IMR-90 (cell line): ENCODE data around the gene RSRC2. TPM values are rescaled to one million over a fixed set of nuclear protein-coding genes. Genes with fewer than 3 reads are reported as not detected.

Experiments
- ATAC-seq: fragments of 200-7000 bp; cut with Tn5 transposase; 2 replicates; pipeline ENCODE4 v1.9.1; 2020; ENCODE audit warnings: low read depth, mild to moderate bottlenecking, moderate library complexity
- BruUV-seq: library from RNA; stranded (reverse); fragments of 400-500 nt; replicated peaks from 2 replicates; lab custom pipeline; 2021; lab: Mats Ljungman, UMichigan
- CTCF ChIA-PET: fragments of 300-600 bp; formaldehyde crosslinking; extraction: SDS; loops from one replicate; lab custom pipeline; 2021; ENCODE audit warnings: antibody characterized with exemption; lab: Yijun Ruan, JAX
- POLR2A ChIA-PET: fragments of 300-600 bp; sonication (Branson Sonifier 250); formaldehyde crosslinking; loops from one replicate; lab custom pipeline; 2022; ENCODE audit warnings: antibody characterized with exemption; ENCODE audit not compliant: unreplicated experiment; lab: Charles Lee
- DNase-seq: peaks from one replicate; pipeline ENCODE4 v3.0.0; 2013
- H2AFZ ChIP-seq: replicated peaks from 2 replicates; pipeline ENCODE3; 2013; ENCODE audit warnings: low read length, mild to moderate bottlenecking; ENCODE audit not compliant: poor library complexity
- H2AK5ac ChIP-seq: 2 replicates; pipeline ENCODE4 v1.6.1; 2013; ENCODE audit warnings: low read depth, low read length, inconsistent platforms
- H2AK9ac ChIP-seq: replicated peaks from 2 replicates; pipeline ENCODE3; 2013; ENCODE audit warnings: mild to moderate bottlenecking, low read depth, low read length, moderate library complexity; ENCODE audit not compliant: poor library complexity
- H2BK120ac ChIP-seq: 2 replicates; pipeline ENCODE4 v1.6.1; 2013; ENCODE audit warnings: low read depth, low read length, inconsistent platforms
- H2BK15ac ChIP-seq: 3 replicates; pipeline ENCODE4 v1.6.1; 2013; ENCODE audit warnings: low read depth, low read length, inconsistent platforms
- H2BK20ac ChIP-seq: 2 replicates; pipeline ENCODE4 v1.6.1; 2013; ENCODE audit warnings: low read depth, mild to moderate bottlenecking, inconsistent platforms, low read length, moderate library complexity
- H2BK5ac ChIP-seq: 2 replicates; pipeline ENCODE4 v1.6.1; 2013; ENCODE audit warnings: mild to moderate bottlenecking, low read depth, low read length, inconsistent platforms; ENCODE audit not compliant: poor library complexity, severe bottlenecking
- H3K14ac ChIP-seq: replicated peaks from 2 replicates; pipeline ENCODE4 v1.6.1; 2013; ENCODE audit warnings: low read depth, low read length, inconsistent platforms
- H3K18ac ChIP-seq: 2 replicates; pipeline ENCODE4 v1.6.1; 2013; ENCODE audit warnings: low read depth, low read length, control low read depth
- H3K23ac ChIP-seq: 2 replicates; pipeline ENCODE4 v1.6.1; 2013; ENCODE audit warnings: low read depth, low read length, inconsistent platforms
- H3K27ac ChIP-seq: 2 replicates; pipeline ENCODE4 v1.5.1; 2013; ENCODE audit warnings: mild to moderate bottlenecking, control low read depth, low read length; ENCODE audit not compliant: insufficient read depth
- H3K27me3 ChIP-seq: 2 replicates; pipeline ENCODE4 v1.6.1; 2013; ENCODE audit warnings: low read length; ENCODE audit not compliant: control insufficient read depth, insufficient read depth
- H3K36me3 ChIP-seq: 2 replicates; pipeline ENCODE4 v1.6.1; 2013; ENCODE audit warnings: low read length, mixed read lengths; ENCODE audit not compliant: control insufficient read depth, insufficient read depth
- H3K4ac ChIP-seq: 2 replicates; pipeline ENCODE4 v1.6.1; 2013; ENCODE audit warnings: low read depth, low read length, inconsistent platforms
- H3K4me1 ChIP-seq: 2 replicates; pipeline ENCODE4 v1.6.1; 2013; ENCODE audit warnings: low read length, mixed read lengths; ENCODE audit not compliant: control insufficient read depth, insufficient read depth
- H3K4me2 ChIP-seq: 2 replicates; pipeline ENCODE4 v1.6.1; 2013; ENCODE audit warnings: low read depth, mild to moderate bottlenecking, control low read depth, low read length, moderate library complexity
- H3K4me3 ChIP-seq: 2 replicates; pipeline ENCODE4 v1.5.1; 2013; ENCODE audit warnings: low read depth, mild to moderate bottlenecking, control low read depth, low read length, moderate library complexity; ENCODE audit not compliant: insufficient read depth
- H3K56ac ChIP-seq: 2 replicates; pipeline ENCODE4 v1.6.1; 2013; ENCODE audit warnings: low read length, inconsistent platforms; ENCODE audit not compliant: insufficient read depth; ENCODE audit errors: extremely low read depth
- H3K79me1 ChIP-seq, 2 experiments: 2 replicates each; pipeline ENCODE4 v1.6.1; 2013; ENCODE audit warnings: low read length in 2 of 2, inconsistent platforms in 1 of 2, low read depth in 1 of 2
- H3K9ac ChIP-seq: 2 replicates; pipeline ENCODE4 v1.6.1; 2013; ENCODE audit warnings: low read depth, low read length, control low read depth
- H3K9me1 ChIP-seq: 2 replicates; pipeline ENCODE4 v1.6.1; 2013; ENCODE audit warnings: low read length, inconsistent platforms; ENCODE audit not compliant: insufficient read depth
- H3K9me3 ChIP-seq: 2 replicates; pipeline ENCODE4 v1.6.1; 2013; ENCODE audit warnings: low read length; ENCODE audit not compliant: control insufficient read depth, insufficient read depth
- H4K20me1 ChIP-seq: 2 replicates; pipeline ENCODE4 v1.6.1; 2013; ENCODE audit warnings: low read length, inconsistent platforms; ENCODE audit not compliant: insufficient read depth
- H4K5ac ChIP-seq: 2 replicates; pipeline ENCODE4 v1.6.1; 2013; ENCODE audit warnings: mild to moderate bottlenecking, low read depth, low read length, control low read depth
- H4K8ac ChIP-seq, 2 experiments: 2 replicates each; pipeline ENCODE4 v1.6.1; 2013; ENCODE audit warnings: low read depth in 2 of 2, low read length in 2 of 2, control low read depth in 1 of 2, inconsistent platforms in 1 of 2
- H4K91ac ChIP-seq: 2 replicates; pipeline ENCODE4 v1.6.1; 2013; ENCODE audit warnings: low read depth, low read length, inconsistent platforms; ENCODE audit not compliant: insufficient read depth
- CHD1 ChIP-seq: IDR thresholded peaks from 2 replicates; pipeline ENCODE4 v1.6.1; 2012; ENCODE audit warnings: low read depth, low read length, improper control_type of control experiment
- MAZ ChIP-seq: IDR thresholded peaks from 2 replicates; pipeline ENCODE4 v1.6.1; 2012; ENCODE audit warnings: low read depth, mild to moderate bottlenecking, low read length, improper control_type of control experiment, moderate library complexity, borderline replicate concordance
- POLR2A ChIP-seq: IDR thresholded peaks from 2 replicates; pipeline ENCODE4 v1.6.1; 2012; ENCODE audit warnings: mild to moderate bottlenecking, low read depth, low read length
- RCOR1 ChIP-seq: IDR thresholded peaks from 2 replicates; pipeline ENCODE4 v1.6.1; 2012; ENCODE audit warnings: mild to moderate bottlenecking, low read length, improper control_type of control experiment; ENCODE audit not compliant: insufficient replicate concordance
- RFX5 ChIP-seq: IDR thresholded peaks from 2 replicates; pipeline ENCODE4 v1.8.0; 2012; ENCODE audit warnings: low read depth, mild to moderate bottlenecking, low read length, moderate library complexity
- WGBS, 2 experiments: methylation state at CpG; one replicate each; pipeline versions ENCODE4 v1.1.5 to v1.1.7; 2013; ENCODE audit warnings: missing lambda C conversion rate in 2 of 2; ENCODE audit not compliant: insufficient read length in 1 of 2; ENCODE audit errors: extremely low coverage in 2 of 2; 5-methylcytosine and 5-hydroxymethylcytosine counted together
- dilution Hi-C: fragments of 300-500 bp; cut with HindIII; formaldehyde crosslinking; loops from one replicate; pipeline ENCODE4 v1.14.3; 2018; ENCODE audit warnings: low sequenced_read_pairs; ENCODE audit not compliant: unreplicated experiment
- in situ Hi-C: fragments of 300-500 bp; cut with MboI; formaldehyde crosslinking; loops from 3 replicates; pipeline ENCODE4 v1.14.3; 2019; ENCODE audit warnings: low sequenced_read_pairs, inconsistent platforms, mixed read lengths
- intact Hi-C: fragments of 100-400 bp; cut with micrococcal nuclease; formaldehyde crosslinking; loops from 2 replicates; pipeline ENCODE4 v1.10.0; 2022
- polyA plus RNA-seq, 3 experiments: library from polyadenylated mRNA; depleted of rRNA; stranded (reverse); fragments of >200 nt; gene quantifications; 2 replicates each; pipeline ENCODE4 v1.2.3, GENCODE V29; 2012; ENCODE audit warnings: low replicate concordance in 1 of 3
- total RNA-seq: library from RNA; depleted of rRNA; stranded (reverse); fragments of >200 nt; gene quantifications from 2 replicates; pipeline ENCODE4 v1.2.3, GENCODE V29; 2012
- TF ChIP-seq, protein P1 (sequence below): conservative IDR thresholded peaks from 2 replicates; pipeline ENCODE4 v1.5.1; 2012; ENCODE audit warnings: mild to moderate bottlenecking, low read depth, low read length, improper control_type of control experiment
- TF ChIP-seq, protein P2 (sequence below): fragments of 150-350 bp; IDR thresholded peaks from 2 replicates; pipeline ENCODE4 v1.6.1; 2017; ENCODE audit warnings: mild to moderate bottlenecking, antibody characterized with exemption, low read length, low read depth

Gene RSRC2
- total and polyA plus RNA-seq, 2 of the 4 experiments (the other 2 are of a cell fraction) = 18.6 to 31.5 TPM

DNA sequence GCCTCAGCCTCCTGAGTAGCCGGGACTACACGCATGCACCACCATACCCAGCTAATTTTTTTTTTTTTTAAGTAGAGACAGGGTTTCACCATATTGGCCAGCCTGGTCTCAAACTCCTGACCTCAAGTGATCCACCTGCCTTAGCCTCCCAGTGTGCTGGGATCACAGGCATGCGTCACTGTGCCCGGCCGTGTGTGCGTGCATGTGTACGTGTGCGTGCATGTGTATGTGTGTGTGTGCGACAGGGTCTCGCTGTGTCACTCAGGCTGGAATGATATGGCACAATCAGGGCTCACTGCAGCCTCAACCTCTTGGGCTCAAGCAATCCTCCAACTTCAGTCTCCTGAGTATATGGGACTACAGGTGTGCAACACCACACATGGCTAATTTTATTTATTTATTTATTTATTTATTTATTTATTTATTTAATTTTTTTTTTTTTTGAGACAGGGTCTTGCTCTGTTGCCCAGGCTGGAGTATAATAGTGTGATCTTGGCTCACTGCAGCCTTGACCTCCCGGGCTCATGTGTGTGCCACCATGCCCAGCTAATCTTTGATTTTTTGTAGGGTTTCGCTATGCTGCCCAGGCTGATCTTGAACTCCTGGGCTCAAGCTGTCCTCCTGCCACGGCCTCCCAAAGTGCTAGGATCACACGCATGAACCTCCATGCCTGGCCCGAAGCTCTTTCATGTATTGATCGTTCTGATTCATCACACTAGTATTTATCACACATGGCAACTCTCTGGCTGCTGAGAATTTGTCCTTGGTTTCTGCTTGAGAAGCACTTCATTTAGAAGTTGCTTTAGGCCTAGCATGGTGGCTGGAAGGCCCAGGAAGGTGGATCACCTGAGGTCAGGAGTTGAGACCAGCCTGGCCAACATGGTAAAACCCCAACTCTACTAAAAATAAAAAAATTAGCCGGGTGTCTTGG lies 68.4 kb downstream of the RSRC2 start (continued):
- TF ChIP-seq, protein P1, sequence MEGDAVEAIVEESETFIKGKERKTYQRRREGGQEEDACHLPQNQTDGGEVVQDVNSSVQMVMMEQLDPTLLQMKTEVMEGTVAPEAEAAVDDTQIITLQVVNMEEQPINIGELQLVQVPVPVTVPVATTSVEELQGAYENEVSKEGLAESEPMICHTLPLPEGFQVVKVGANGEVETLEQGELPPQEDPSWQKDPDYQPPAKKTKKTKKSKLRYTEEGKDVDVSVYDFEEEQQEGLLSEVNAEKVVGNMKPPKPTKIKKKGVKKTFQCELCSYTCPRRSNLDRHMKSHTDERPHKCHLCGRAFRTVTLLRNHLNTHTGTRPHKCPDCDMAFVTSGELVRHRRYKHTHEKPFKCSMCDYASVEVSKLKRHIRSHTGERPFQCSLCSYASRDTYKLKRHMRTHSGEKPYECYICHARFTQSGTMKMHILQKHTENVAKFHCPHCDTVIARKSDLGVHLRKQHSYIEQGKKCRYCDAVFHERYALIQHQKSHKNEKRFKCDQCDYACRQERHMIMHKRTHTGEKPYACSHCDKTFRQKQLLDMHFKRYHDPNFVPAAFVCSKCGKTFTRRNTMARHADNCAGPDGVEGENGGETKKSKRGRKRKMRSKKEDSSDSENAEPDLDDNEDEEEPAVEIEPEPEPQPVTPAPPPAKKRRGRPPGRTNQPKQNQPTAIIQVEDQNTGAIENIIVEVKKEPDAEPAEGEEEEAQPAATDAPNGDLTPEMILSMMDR = no peak

DNA sequence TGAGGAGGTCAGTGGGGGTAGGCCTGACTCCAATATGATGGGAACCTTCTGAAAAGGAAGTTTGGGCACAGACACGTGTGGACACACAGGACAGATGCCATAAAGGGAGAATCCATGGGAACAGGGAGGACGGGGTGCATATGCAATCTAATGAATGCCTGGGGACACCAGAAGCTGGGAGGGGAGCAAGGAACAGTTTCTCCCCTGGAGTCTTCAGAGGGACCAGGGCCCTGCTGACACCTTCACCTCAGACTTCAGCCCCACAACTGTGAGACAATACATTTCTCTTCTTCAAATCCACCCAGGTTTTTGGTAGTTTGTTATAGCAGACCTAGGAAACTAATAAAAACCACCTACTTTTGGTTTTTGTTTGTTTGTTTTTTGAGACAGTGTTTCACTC lies 69.1 kb downstream of the RSRC2 start:
- dilution Hi-C loops (no loop called here), in situ Hi-C loops (no loop called here), intact Hi-C loops (no loop called here)
- no peak overlapping the region; the same call in 1 of the 2 replicates for H2AK5ac ChIP-seq
- H3K27me3 ChIP-seq = no peaks in the 10 kb centered on the region
- no peak overlapping the region for H3K4ac ChIP-seq
- no peak overlapping the region for H3K4me3 ChIP-seq
- POLR2A ChIA-PET = no interaction called here
- H3K14ac ChIP-seq = no peak overlapping the region
- WGBS, 2 experiments = no CpG with 5 or more reads among the region's 2 CpGs
- H3K4me2 ChIP-seq = no peak overlapping the region
- no peaks in the 10 kb centered on the region for H3K9me3 ChIP-seq
- H4K5ac ChIP-seq = no peak overlapping the region
- no peak overlapping the region for H3K23ac ChIP-seq
- CTCF ChIA-PET = no interaction called here
- H3K18ac ChIP-seq = no peak overlapping the region
- no peaks in the 10 kb centered on the region for H3K36me3 ChIP-seq
- no peak overlapping the region for H2BK5ac ChIP-seq
- H4K20me1 ChIP-seq = no peaks in the 10 kb centered on the region
- peaks cover 15% of the 10 kb centered on the region for H3K9me1 ChIP-seq
- no peak overlapping the region for H3K27ac ChIP-seq
- no peak overlapping the region for H2AK9ac ChIP-seq
- no peak overlapping the region for H4K8ac ChIP-seq
- ATAC-seq = no peak
- TF ChIP-seq RCOR1 (no peak), MAZ (no peak), RFX5 (no peak), POLR2A (no peak), CHD1 (no peak)
- TF ChIP-seq, protein P2, sequence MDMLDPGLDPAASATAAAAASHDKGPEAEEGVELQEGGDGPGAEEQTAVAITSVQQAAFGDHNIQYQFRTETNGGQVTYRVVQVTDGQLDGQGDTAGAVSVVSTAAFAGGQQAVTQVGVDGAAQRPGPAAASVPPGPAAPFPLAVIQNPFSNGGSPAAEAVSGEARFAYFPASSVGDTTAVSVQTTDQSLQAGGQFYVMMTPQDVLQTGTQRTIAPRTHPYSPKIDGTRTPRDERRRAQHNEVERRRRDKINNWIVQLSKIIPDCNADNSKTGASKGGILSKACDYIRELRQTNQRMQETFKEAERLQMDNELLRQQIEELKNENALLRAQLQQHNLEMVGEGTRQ = no peak
- no peak overlapping the region for H2BK120ac ChIP-seq
- H3K56ac ChIP-seq = no peak overlapping the region
- no peak for DNase-seq
- H3K9ac ChIP-seq = no peak overlapping the region
- H3K4me1 ChIP-seq = no peaks in the 10 kb centered on the region
- H4K91ac ChIP-seq = no peak overlapping the region
- no peaks in the 10 kb centered on the region for H3K79me1 ChIP-seq
- no peak overlapping the region for H2BK15ac ChIP-seq
- no peak overlapping the region for H2BK20ac ChIP-seq
- BruUV-seq = no TSS peak
- H2AFZ ChIP-seq = no peak overlapping the region
